Measurements from ENCODE around the gene CCDC13. TPM values are rescaled to one million over a fixed set of nuclear protein-coding genes. Genes with fewer than 3 reads are reported as not detected.
A peak's percentile ranks its signal among the peaks of the same experiment; 100 is the strongest.

The CCDC13 gene
- total RNA-seq, 4 donors from 2014 or later: 0.06 TPM; not detected in 3

DNA sequence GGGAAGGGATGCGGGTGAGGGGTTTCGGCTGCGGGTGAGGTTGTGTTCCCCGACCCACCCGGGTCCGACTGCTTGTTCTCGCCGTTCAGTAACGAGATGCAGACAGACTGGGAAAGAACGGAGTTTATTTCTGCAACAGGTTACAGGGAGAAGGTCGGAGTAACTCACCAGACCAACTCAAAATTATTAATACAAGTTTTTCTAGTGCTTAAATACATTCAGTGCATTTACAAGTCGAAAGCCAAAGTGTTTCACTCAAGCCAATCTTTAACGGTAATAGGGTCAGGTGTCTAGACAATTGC, 31.7 kb upstream of the CCDC13 start:
- 0 to 2% methylated on average over 10 to 13 of the region's 13 CpGs for WGBS, 2 donors
- intact Hi-C loops (cut with DNase I; ENCODE audit: low total_unique reads): no loop called here

GRCh38 chr3:42804106-42804830, 31.2 kb upstream of the CCDC13 start, which contains the start of gene HIGD1A:
HIGD1A (minus strand) TSS chr3:42804490; CDS start chr3:42794253, 10,237 bp downstream.
- H3K4me3 ChIP-seq (ENCODE audit: low read depth, poor library complexity, severe bottlenecking): peak within 1 kb of the TSS; percentile 77
- WGBS, 2 donors: 0 to 1% methylated on average over 29 to 43 of the region's 63 CpGs
- intact Hi-C loops (cut with DNase I; ENCODE audit: low total_unique reads): no loop called here
- peak in 1 of 2 donors; percentile 50 for TF ChIP-seq POLR2A (IDR thresholded peaks at IDR 0.05)
- TF ChIP-seq, protein P1, sequence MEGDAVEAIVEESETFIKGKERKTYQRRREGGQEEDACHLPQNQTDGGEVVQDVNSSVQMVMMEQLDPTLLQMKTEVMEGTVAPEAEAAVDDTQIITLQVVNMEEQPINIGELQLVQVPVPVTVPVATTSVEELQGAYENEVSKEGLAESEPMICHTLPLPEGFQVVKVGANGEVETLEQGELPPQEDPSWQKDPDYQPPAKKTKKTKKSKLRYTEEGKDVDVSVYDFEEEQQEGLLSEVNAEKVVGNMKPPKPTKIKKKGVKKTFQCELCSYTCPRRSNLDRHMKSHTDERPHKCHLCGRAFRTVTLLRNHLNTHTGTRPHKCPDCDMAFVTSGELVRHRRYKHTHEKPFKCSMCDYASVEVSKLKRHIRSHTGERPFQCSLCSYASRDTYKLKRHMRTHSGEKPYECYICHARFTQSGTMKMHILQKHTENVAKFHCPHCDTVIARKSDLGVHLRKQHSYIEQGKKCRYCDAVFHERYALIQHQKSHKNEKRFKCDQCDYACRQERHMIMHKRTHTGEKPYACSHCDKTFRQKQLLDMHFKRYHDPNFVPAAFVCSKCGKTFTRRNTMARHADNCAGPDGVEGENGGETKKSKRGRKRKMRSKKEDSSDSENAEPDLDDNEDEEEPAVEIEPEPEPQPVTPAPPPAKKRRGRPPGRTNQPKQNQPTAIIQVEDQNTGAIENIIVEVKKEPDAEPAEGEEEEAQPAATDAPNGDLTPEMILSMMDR (IDR thresholded peaks at IDR 0.05): no peak
- peak; percentile 94 to 99 for DNase-seq (ENCODE audit: low spot score in 2 of 2)

More for the DNA sequence above, 31.7 kb upstream of the CCDC13 start:
- H3K4me3 ChIP-seq (ENCODE audit: low read depth, poor library complexity, severe bottlenecking): peak overlapping the region; percentile 77
- TF ChIP-seq POLR2A (IDR thresholded peaks at IDR 0.05): no peak
- TF ChIP-seq, protein P1 (IDR thresholded peaks at IDR 0.05): no peak
- no peak for DNase-seq (ENCODE audit: low spot score in 2 of 2)

GRCh38 chr3:42803414-42804105, 30.5 kb upstream of the CCDC13 start:
- WGBS, 2 donors: 1 to 2% methylated on average over 33 of the region's 33 CpGs
- DNase-seq (ENCODE audit: low spot score in 2 of 2): peak in 1 of 2 donors; percentile 89
- TF ChIP-seq POLR2A (IDR thresholded peaks at IDR 0.05): no peak
- TF ChIP-seq, protein P1 (IDR thresholded peaks at IDR 0.05): no peak
- intact Hi-C loops (cut with DNase I; ENCODE audit: low total_unique reads): no loop called here
- H3K4me3 ChIP-seq (ENCODE audit: low read depth, poor library complexity, severe bottlenecking): peak overlapping the region; percentile 77

GRCh38 chr3:42802876-42803413, 29.9 kb upstream of the CCDC13 start:
- WGBS, 2 donors: 36 to 38% methylated on average over 11 of the region's 11 CpGs
- DNase-seq (ENCODE audit: low spot score in 2 of 2): no peak
- intact Hi-C loops (cut with DNase I; ENCODE audit: low total_unique reads): no loop called here
- peak overlapping the region; percentile 77 for H3K4me3 ChIP-seq (ENCODE audit: low read depth, poor library complexity, severe bottlenecking)
- no peak for TF ChIP-seq POLR2A (IDR thresholded peaks at IDR 0.05)
- TF ChIP-seq, protein P1 (IDR thresholded peaks at IDR 0.05): no peak

DNA sequence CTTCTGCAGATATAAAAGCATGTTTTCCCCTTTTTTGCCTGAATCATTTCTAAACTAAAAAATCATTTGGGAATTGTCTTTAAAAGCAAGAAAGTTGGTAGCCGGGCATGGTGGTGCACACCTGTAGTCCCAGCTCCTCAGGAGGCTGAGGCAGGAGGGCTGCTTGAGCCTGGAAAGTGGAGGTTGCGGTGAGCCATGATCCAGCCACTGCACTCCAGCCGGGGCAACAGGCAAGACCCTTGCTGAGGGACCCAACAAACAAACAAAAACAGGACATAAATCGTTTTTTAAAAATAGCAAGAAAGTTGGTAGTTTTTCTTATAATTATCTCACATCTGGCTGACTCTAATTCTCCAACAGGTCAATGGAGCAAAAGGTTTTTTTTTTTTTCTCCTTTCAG, 28.7 kb upstream of the CCDC13 start:
- no peak for DNase-seq (ENCODE audit: low spot score in 2 of 2)
- H3K4me3 ChIP-seq (ENCODE audit: low read depth, poor library complexity, severe bottlenecking): no peak overlapping the region
- intact Hi-C loops (cut with DNase I; ENCODE audit: low total_unique reads): no loop called here
- 90 to 93% methylated on average over 4 of the region's 4 CpGs for WGBS, 2 donors
- TF ChIP-seq, protein P1 (IDR thresholded peaks at IDR 0.05): no peak
- no peak for TF ChIP-seq POLR2A (IDR thresholded peaks at IDR 0.05)

Measured in lower leg skin (tissue), 4 donors.